Smooth muscle cell (in vitro differentiated cells): Measurements from ENCODE around the gene SORBS2. TPM values are rescaled to one million over a fixed set of nuclear protein-coding genes. Genes with fewer than 3 reads are reported as not detected.

ENCODE experiments used
- DNase-seq: peaks from one replicate; lab custom pipeline; 2025; ENCODE audit not compliant: unreplicated experiment; lab: John Stamatoyannopoulos, UW
- H2AFZ ChIP-seq: fragments of 200-600 bp; sonication (generic); 2 replicates; pipeline ENCODE4 v1.6.0; 2016; ENCODE audit warnings: antibody characterized with exemption, low read depth, mild to moderate bottlenecking
- H3F3A ChIP-seq: fragments of 200-600 bp; sonication (generic); 2 replicates; pipeline ENCODE4 v1.6.0; 2017; ENCODE audit warnings: antibody characterized with exemption, low read depth
- H3K27ac ChIP-seq: fragments of 200-600 bp; sonication (generic); 2 replicates; pipeline ENCODE4 v1.5.1; 2016; ENCODE audit warnings: low read depth, mild to moderate bottlenecking
- H3K27me3 ChIP-seq: fragments of 200-600 bp; sonication (generic); 2 replicates; pipeline ENCODE4 v1.6.1; 2016; ENCODE audit warnings: low read depth, mild to moderate bottlenecking
- H3K36me3 ChIP-seq: fragments of 200-600 bp; sonication (generic); 2 replicates; pipeline ENCODE4 v1.5.1; 2016; ENCODE audit warnings: low read depth
- H3K4me1 ChIP-seq: fragments of 200-600 bp; sonication (generic); 2 replicates; pipeline ENCODE4 v1.5.1; 2016; ENCODE audit warnings: low read depth
- H3K4me2 ChIP-seq: fragments of 200-600 bp; sonication (generic); 2 replicates; pipeline ENCODE4 v1.6.0; 2016; ENCODE audit warnings: mild to moderate bottlenecking
- H3K4me3 ChIP-seq: fragments of 200-600 bp; sonication (generic); 2 replicates; pipeline ENCODE4 v1.5.1; 2016; ENCODE audit warnings: mild to moderate bottlenecking
- H3K79me2 ChIP-seq: fragments of 200-600 bp; sonication (generic); 2 replicates; pipeline ENCODE4 v1.6.0; 2016; ENCODE audit warnings: low read depth, mild to moderate bottlenecking
- H3K9ac ChIP-seq: fragments of 200-600 bp; sonication (generic); 2 replicates; pipeline ENCODE4 v1.6.0; 2016; ENCODE audit warnings: low read depth
- H3K9me3 ChIP-seq: fragments of 200-600 bp; sonication (generic); replicated peaks from 2 replicates; pipeline ENCODE4 v1.5.1; 2016; ENCODE audit warnings: low read depth
- H4K20me1 ChIP-seq: fragments of 200-600 bp; sonication (generic); 2 replicates; pipeline ENCODE4 v1.6.0; 2016; ENCODE audit warnings: low read depth
- WGBS: methylation state at CpG from one replicate; pipeline ENCODE4 v1.1.7; 2016; ENCODE audit warnings: low lambda C conversion rate; 5-methylcytosine and 5-hydroxymethylcytosine counted together
- polyA plus RNA-seq: library from polyadenylated mRNA; unstranded; fragments of >200 nt; fragmentation: Nextera tagmentation; extraction: Ambion mirVana; gene quantifications from 2 replicates; pipeline ENCODE4 v1.2.1, GENCODE V29; 2016
- total RNA-seq: library from RNA; depleted of rRNA; stranded (reverse); fragments of >200 nt; gene quantifications from 2 replicates; pipeline ENCODE4 v1.2.3, GENCODE V29; 2014
- TF ChIP-seq, protein P1 (sequence below): fragments of 200-600 bp; sonication (generic); IDR thresholded peaks from 2 replicates; pipeline ENCODE4 v1.5.1; 2017; ENCODE audit warnings: borderline replicate concordance, mild to moderate bottlenecking, antibody characterized with exemption; ENCODE audit not compliant: insufficient read depth, poor library complexity, severe bottlenecking

The SORBS2 gene
- total and polyA plus RNA-seq, 2 experiments from 2014 or later = 9.0 to 36.6 TPM

DNA sequence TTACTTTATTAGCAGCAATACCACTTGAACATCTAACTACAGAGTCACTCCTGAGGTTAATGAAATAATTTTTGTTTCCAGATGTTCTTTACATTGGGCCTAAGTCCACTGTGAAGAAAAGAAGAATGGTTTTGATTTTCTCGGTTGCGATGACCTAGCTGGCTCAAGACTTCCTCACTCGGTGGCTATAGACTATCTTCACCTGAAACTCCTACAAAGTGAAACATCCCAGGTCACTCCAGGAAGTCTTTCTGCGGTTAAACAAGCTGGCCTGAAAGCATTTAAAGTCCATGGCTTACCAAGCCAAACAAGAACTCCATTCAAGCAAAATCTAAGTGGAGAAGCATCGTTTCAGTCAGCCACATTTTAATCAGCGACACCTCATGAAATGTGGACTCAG, 13.7 kb upstream of the SORBS2 start:
- Histone ChIP-seq H3K79me2 (no peaks in the 10 kb centered on the region), H3F3A (no peaks in the 10 kb centered on the region), H3K4me1 (no peaks in the 10 kb centered on the region), H3K27me3 (no peaks in the 10 kb centered on the region), H3K27ac (no peak overlapping the region), H4K20me1 (no peaks in the 10 kb centered on the region), H3K4me3 (no peak overlapping the region), H3K9ac (no peak overlapping the region), H2AFZ (no peak overlapping the region), H3K36me3 (no peaks in the 10 kb centered on the region), H3K9me3 (no peaks in the 10 kb centered on the region), H3K4me2 (no peak overlapping the region)
- TF ChIP-seq, protein P1, sequence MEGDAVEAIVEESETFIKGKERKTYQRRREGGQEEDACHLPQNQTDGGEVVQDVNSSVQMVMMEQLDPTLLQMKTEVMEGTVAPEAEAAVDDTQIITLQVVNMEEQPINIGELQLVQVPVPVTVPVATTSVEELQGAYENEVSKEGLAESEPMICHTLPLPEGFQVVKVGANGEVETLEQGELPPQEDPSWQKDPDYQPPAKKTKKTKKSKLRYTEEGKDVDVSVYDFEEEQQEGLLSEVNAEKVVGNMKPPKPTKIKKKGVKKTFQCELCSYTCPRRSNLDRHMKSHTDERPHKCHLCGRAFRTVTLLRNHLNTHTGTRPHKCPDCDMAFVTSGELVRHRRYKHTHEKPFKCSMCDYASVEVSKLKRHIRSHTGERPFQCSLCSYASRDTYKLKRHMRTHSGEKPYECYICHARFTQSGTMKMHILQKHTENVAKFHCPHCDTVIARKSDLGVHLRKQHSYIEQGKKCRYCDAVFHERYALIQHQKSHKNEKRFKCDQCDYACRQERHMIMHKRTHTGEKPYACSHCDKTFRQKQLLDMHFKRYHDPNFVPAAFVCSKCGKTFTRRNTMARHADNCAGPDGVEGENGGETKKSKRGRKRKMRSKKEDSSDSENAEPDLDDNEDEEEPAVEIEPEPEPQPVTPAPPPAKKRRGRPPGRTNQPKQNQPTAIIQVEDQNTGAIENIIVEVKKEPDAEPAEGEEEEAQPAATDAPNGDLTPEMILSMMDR = no peak
- WGBS = 88% methylated on average over 6 of the region's 6 CpGs
- DNase-seq = no peak

DNA sequence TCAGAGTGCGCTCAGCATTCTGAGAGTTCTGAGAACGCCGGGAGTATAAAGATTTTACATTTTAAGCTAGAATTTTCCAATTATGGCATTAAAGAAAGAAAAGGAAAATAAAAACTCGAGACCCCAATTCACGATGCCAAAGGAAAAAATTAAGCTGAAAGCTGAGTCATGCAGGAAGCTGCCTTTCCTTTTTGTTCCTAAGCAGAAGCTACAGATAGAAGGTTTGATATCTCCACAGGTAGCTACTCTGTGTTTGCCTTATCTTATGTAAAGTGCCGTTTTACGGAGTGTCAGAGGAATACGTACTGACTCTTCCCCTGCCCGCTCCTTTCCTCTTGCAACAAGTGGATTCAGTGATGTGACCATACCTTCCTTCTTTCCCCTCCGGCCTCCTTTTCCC, 10.8 kb upstream of the SORBS2 start:
- Histone ChIP-seq H3K9me3 (no peaks in the 10 kb centered on the region), H3K9ac (no peak overlapping the region), H3K36me3 (no peaks in the 10 kb centered on the region), H3K27me3 (no peaks in the 10 kb centered on the region), H4K20me1 (no peaks in the 10 kb centered on the region), H3K4me1 (no peaks in the 10 kb centered on the region), H3K4me3 (no peak overlapping the region), H2AFZ (no peak overlapping the region), H3F3A (no peaks in the 10 kb centered on the region), H3K27ac (no peak overlapping the region), H3K79me2 (no peaks in the 10 kb centered on the region), H3K4me2 (no peak overlapping the region)
- WGBS = 66% methylated on average over 10 of the region's 10 CpGs
- TF ChIP-seq, protein P1 = no peak
- no peak for DNase-seq

DNA sequence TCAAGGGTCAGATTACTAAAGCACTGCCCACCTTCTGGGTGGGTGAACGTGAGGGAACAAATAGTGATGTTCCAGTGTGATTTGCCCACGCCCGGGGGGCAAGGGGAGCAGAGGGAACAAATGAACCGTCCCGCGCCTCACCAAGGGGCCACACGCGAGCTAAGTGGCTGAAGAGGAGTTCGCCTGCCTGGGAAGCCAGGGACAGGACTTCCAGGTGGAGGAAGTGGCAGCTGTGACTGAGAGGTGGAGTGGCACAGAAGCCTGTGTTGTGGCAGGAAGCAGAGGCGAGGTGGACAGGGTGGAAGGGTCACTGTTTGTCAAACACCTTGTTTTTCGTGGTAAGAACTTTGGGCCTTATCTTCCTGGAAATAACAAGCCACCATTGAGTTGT, 9.0 kb upstream of the SORBS2 start:
- Histone ChIP-seq H3K27ac (no peak overlapping the region), H3K9ac (no peak overlapping the region), H4K20me1 (no peaks in the 10 kb centered on the region), H3F3A (no peaks in the 10 kb centered on the region), H3K36me3 (no peaks in the 10 kb centered on the region), H3K9me3 (no peaks in the 10 kb centered on the region), H3K27me3 (no peaks in the 10 kb centered on the region), H3K4me3 (no peak overlapping the region), H3K4me2 (no peak overlapping the region), H2AFZ (no peak overlapping the region), H3K79me2 (no peaks in the 10 kb centered on the region), H3K4me1 (no peaks in the 10 kb centered on the region)
- no peak for DNase-seq
- TF ChIP-seq, protein P1 = no peak
- 96% methylated on average over 11 of the region's 11 CpGs for WGBS

DNA sequence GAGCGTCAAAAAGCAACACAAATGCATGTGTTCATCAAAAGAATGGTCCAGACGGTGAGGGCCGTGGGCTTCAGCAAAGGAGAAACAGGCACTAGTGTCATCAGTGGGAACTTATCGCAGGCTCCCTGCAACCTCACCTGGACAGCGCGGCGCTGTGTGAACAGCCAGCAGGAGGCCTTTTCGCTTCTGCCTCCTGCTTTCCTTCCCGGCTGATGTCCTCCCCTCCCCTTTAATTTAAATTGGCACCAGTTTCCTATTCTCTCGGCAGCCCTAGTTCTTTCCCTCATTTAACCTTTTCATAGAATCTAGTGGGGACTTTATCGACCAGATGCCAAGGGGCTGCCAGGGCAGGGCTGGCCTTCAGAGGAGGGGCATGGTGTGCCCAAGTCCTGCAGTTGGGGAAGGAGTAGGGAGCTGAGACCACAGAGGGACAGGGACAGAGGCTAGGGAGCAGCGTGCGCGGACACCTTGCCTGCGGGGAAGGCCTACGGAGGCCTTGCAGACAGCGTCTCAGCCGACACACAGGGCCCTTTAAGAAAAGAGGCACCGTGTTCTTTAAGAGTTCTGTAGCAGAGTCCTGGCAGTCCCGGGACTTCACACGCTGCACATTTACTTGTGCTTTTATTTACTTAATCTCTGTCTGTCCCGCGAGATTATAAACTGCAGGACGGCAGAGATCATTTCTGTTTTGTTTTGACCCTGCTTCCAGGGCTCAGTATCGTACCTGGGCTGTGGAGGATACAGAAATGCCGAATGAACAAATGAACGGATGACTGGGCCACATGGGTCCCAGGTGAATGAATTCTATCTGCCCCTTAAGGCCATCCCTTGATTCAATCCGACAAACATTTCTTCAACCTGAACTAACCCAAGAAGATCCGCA, 8.4 kb upstream of the SORBS2 start:
- H3K4me1 ChIP-seq = no peaks in the 10 kb centered on the region
- no peak overlapping the region for H2AFZ ChIP-seq
- H3K9ac ChIP-seq = no peak overlapping the region
- H3F3A ChIP-seq = no peaks in the 10 kb centered on the region
- H3K4me2 ChIP-seq = no peak overlapping the region
- H3K9me3 ChIP-seq = no peaks in the 10 kb centered on the region
- H3K27me3 ChIP-seq = no peaks in the 10 kb centered on the region
- no peaks in the 10 kb centered on the region for H4K20me1 ChIP-seq
- no peaks in the 10 kb centered on the region for H3K79me2 ChIP-seq
- no peaks in the 10 kb centered on the region for H3K36me3 ChIP-seq
- H3K27ac ChIP-seq = no peak overlapping the region
- no peak for DNase-seq
- TF ChIP-seq, protein P1 = no peak
- H3K4me3 ChIP-seq = no peak overlapping the region
- WGBS = 80% methylated on average over 29 of the region's 29 CpGs
